H9 (cell line): ENCODE results near the gene MAPK13. TPM values are rescaled to one million over a fixed set of nuclear protein-coding genes. Genes with fewer than 3 reads are reported as not detected.

Experiments
- DNase-seq: peaks from one replicate; pipeline ENCODE4 v3.0.0-alpha.2; 2017
- H2AFZ ChIP-seq: one replicate; pipeline ENCODE4 v1.6.1; 2013; ENCODE audit warnings: mild to moderate bottlenecking, low read length, control low read depth, moderate library complexity
- H2AK5ac ChIP-seq: 2 replicates; pipeline ENCODE4 v1.6.1; 2013; ENCODE audit warnings: low read length, control low read depth, mixed read lengths; ENCODE audit not compliant: insufficient read length
- H2BK120ac ChIP-seq: one replicate; pipeline ENCODE4 v1.6.1; 2013; ENCODE audit warnings: low read depth, mild to moderate bottlenecking, low read length, control low read depth, inconsistent platforms; ENCODE audit not compliant: poor library complexity, severe bottlenecking
- H2BK12ac ChIP-seq: 2 replicates; pipeline ENCODE4 v1.6.1; 2013; ENCODE audit warnings: low read length, control low read depth, mixed read lengths, low read depth; ENCODE audit not compliant: insufficient read length
- H2BK15ac ChIP-seq: 2 replicates; pipeline ENCODE4 v1.6.1; 2013; ENCODE audit warnings: low read depth, low read length, control low read depth
- H2BK20ac ChIP-seq: one replicate; pipeline ENCODE4 v1.6.1; 2013; ENCODE audit warnings: low read depth, mild to moderate bottlenecking, low read length, control low read depth, inconsistent platforms; ENCODE audit not compliant: poor library complexity, severe bottlenecking
- H2BK5ac ChIP-seq: 2 replicates; pipeline ENCODE4 v1.6.1; 2013; ENCODE audit warnings: low read length, control low read depth, mixed read lengths; ENCODE audit not compliant: insufficient read length
- H3K14ac ChIP-seq: 2 replicates; pipeline ENCODE4 v1.6.1; 2013; ENCODE audit warnings: low read length, control low read depth; ENCODE audit not compliant: insufficient read depth
- H3K18ac ChIP-seq: 2 replicates; pipeline ENCODE4 v1.6.1; 2013; ENCODE audit warnings: low read depth, mild to moderate bottlenecking, mixed read lengths, low read length, control low read depth; ENCODE audit not compliant: insufficient read length
- H3K23ac ChIP-seq: 2 replicates; pipeline ENCODE4 v1.6.1; 2013; ENCODE audit warnings: low read length, control low read depth, mixed read lengths, low read depth; ENCODE audit not compliant: insufficient read length
- H3K23me2 ChIP-seq: 2 replicates; pipeline ENCODE4 v1.6.1; 2013; ENCODE audit warnings: low read depth, mild to moderate bottlenecking, mixed read lengths, low read length, control low read depth; ENCODE audit not compliant: insufficient read length, poor library complexity, severe bottlenecking
- H3K27ac ChIP-seq: 2 replicates; pipeline ENCODE4 v1.5.1; 2013; ENCODE audit warnings: low read length, control low read depth, mixed read lengths, low read depth; ENCODE audit not compliant: insufficient read length
- H3K27me3 ChIP-seq: 2 replicates; pipeline ENCODE4 v1.6.1; 2013; ENCODE audit warnings: low read length, control low read depth, inconsistent platforms; ENCODE audit not compliant: insufficient read depth
- H3K4ac ChIP-seq: 2 replicates; pipeline ENCODE4 v1.6.1; 2013; ENCODE audit warnings: low read depth, mild to moderate bottlenecking, control low read depth, inconsistent platforms, low read length, moderate library complexity
- H3K4me1 ChIP-seq: 2 replicates; pipeline ENCODE4 v1.6.1; 2013; ENCODE audit warnings: low read length, control low read depth, inconsistent platforms; ENCODE audit not compliant: insufficient read depth
- H3K4me2 ChIP-seq: 2 replicates; pipeline ENCODE4 v1.6.1; 2013; ENCODE audit warnings: low read length, control low read depth, mixed read lengths; ENCODE audit not compliant: insufficient read length, insufficient read depth
- H3K56ac ChIP-seq: 2 replicates; pipeline ENCODE4 v1.6.1; 2013; ENCODE audit warnings: low read depth, mild to moderate bottlenecking, mixed read lengths, low read length, control low read depth; ENCODE audit not compliant: insufficient read length
- H3K79me1 ChIP-seq: 2 replicates; pipeline ENCODE4 v1.6.1; 2013; ENCODE audit warnings: low read depth, mild to moderate bottlenecking, moderate library complexity, low read length, control low read depth, inconsistent platforms; ENCODE audit not compliant: insufficient read depth, poor library complexity, severe bottlenecking
- H3K79me2 ChIP-seq: 2 replicates; pipeline ENCODE4 v1.6.1; 2013; ENCODE audit warnings: low read length, control low read depth, inconsistent platforms; ENCODE audit not compliant: insufficient read depth
- H3K9ac ChIP-seq: 2 replicates; pipeline ENCODE4 v1.6.1; 2013; ENCODE audit warnings: low read length, control low read depth, mixed read lengths; ENCODE audit not compliant: insufficient read length; ENCODE audit errors: extremely low read depth
- H3K9me3 ChIP-seq: one replicate; pipeline ENCODE4 v1.6.1; 2013; ENCODE audit warnings: low read depth, low read length, inconsistent platforms; ENCODE audit not compliant: control insufficient read depth
- H3T11ph ChIP-seq: one replicate; pipeline ENCODE4 v1.6.1; 2013; ENCODE audit warnings: mild to moderate bottlenecking, low read length, control low read depth, inconsistent platforms
- H4K20me1 ChIP-seq: one replicate; pipeline ENCODE4 v1.6.1; 2013; ENCODE audit not compliant: control insufficient read depth, insufficient read length, insufficient read depth
- H4K5ac ChIP-seq: 2 replicates; pipeline ENCODE4 v1.6.1; 2013; ENCODE audit warnings: low read depth, mild to moderate bottlenecking, mixed read lengths, low read length, control low read depth; ENCODE audit not compliant: insufficient read length
- H4K8ac ChIP-seq: replicated peaks from 2 replicates; pipeline ENCODE4 v1.6.1; 2013; ENCODE audit warnings: low read length, control low read depth, mixed read lengths, low read depth; ENCODE audit not compliant: insufficient read length
- H4K91ac ChIP-seq: 2 replicates; pipeline ENCODE4 v1.6.1; 2013; ENCODE audit warnings: low read depth, mild to moderate bottlenecking, moderate library complexity, mixed read lengths, low read length, control low read depth; ENCODE audit not compliant: insufficient read length
- H3K27ac Mint-ChIP-seq, 3 experiments: 2 replicates in 2 of 3; 3 replicates in 1 of 3; pipeline ENCODE4 v1.8.0; 2020 to 2021; ENCODE audit warnings: mixed read lengths in 3 of 3, mild to moderate bottlenecking in 1 of 3, moderate library complexity in 1 of 3
- H3K27me3 Mint-ChIP-seq: 2 replicates; pipeline ENCODE4 v1.8.0; 2021; ENCODE audit warnings: low read depth, mild to moderate bottlenecking, moderate library complexity, mixed read lengths
- H3K36me3 Mint-ChIP-seq, 3 experiments: 2 replicates in 2 of 3; 3 replicates in 1 of 3; pipeline ENCODE4 v1.8.0; 2020 to 2021; ENCODE audit warnings: low read depth in 3 of 3, mixed read lengths in 3 of 3; ENCODE audit not compliant: insufficient read depth in 1 of 3
- H3K4me1 Mint-ChIP-seq, 2 experiments: 2 replicates each; pipeline ENCODE4 v1.8.0; 2020; ENCODE audit warnings: mixed read lengths in 2 of 2
- H3K4me3 Mint-ChIP-seq, 2 experiments: 2 replicates in 1 of 2; 3 replicates in 1 of 2; pipeline ENCODE4 v1.8.0; 2020 to 2021; ENCODE audit warnings: mild to moderate bottlenecking in 2 of 2, mixed read lengths in 2 of 2, moderate library complexity in 1 of 2
- H3K9me3 Mint-ChIP-seq, 2 experiments: 2 replicates in 1 of 2; 3 replicates in 1 of 2; pipeline ENCODE4 v1.8.0; 2020; ENCODE audit warnings: mild to moderate bottlenecking in 2 of 2, mixed read lengths in 2 of 2, moderate library complexity in 1 of 2
- CTCF ChIP-seq: fragments of 200-600 bp; sonication (generic); conservative IDR thresholded peaks from 3 replicates; pipeline ENCODE4 v1.8.0; 2021; ENCODE audit warnings: antibody characterized with exemption, mild to moderate bottlenecking
- total RNA-seq: library from RNA; stranded (reverse); gene quantifications from 2 replicates; pipeline ENCODE4 v1.2.1, GENCODE V29; 2021

The MAPK13 gene
- total RNA-seq, 1 experiment from 2014 or later: 18.9 TPM

GRCh38 chr6:36177166-36177565 lies 46.9 kb downstream of the MAPK13 start:
- no peak for DNase-seq
- Histone ChIP-seq H3K27ac (no peak overlapping the region), H2AK5ac (no peak overlapping the region), H3K23ac (no peak overlapping the region), H4K91ac (no peak overlapping the region), H2BK15ac (no peak overlapping the region), H3K79me2 (no peaks in the 10 kb centered on the region), H3K18ac (no peak overlapping the region), H3T11ph (no peak overlapping the region), H4K8ac (no peak overlapping the region), H2BK12ac (no peak overlapping the region), H3K79me1 (no peaks in the 10 kb centered on the region), H4K5ac (no peak overlapping the region), H2AFZ (no peak overlapping the region), H3K4me2 (no peak overlapping the region), H4K20me1 (no peaks in the 10 kb centered on the region), H2BK120ac (no peak overlapping the region), H3K14ac (no peak overlapping the region), H3K4ac (no peak overlapping the region), H3K23me2 (no peaks in the 10 kb centered on the region), H3K9ac (no peak overlapping the region), H2BK20ac (no peak overlapping the region), H3K4me1 (no peaks in the 10 kb centered on the region), H3K27me3 (no peaks in the 10 kb centered on the region), H2BK5ac (no peak overlapping the region), H3K56ac (no peak overlapping the region), H3K9me3 (no peaks in the 10 kb centered on the region)
- TF ChIP-seq CTCF: no peak
- Mint-ChIP-seq H3K9me3 (peaks cover 13 to 21% of the 10 kb centered on the region in 2 experiments), H3K27me3 (no peaks in the 10 kb centered on the region), H3K36me3 (peaks cover 0 to 24% (median 12%) of the 10 kb centered on the region in 3 experiments; a peak in 6 of 7 replicates), H3K4me1 (peaks cover 0 to 2% of the 10 kb centered on the region in 2 experiments; a peak in 1 of 4 replicates), H3K27ac (no peak overlapping the region), H3K4me3 (no peak overlapping the region)
